Neural progenitor cell (in vitro differentiated cells): ENCODE measurements around the gene TRA2A.

ENCODE experiments used
- EZH2phosphoT487 ChIP-seq: fragments of 200-600 bp; sonication (generic); IDR thresholded peaks from 2 replicates; pipeline ENCODE4 v1.6.1; 2017; ENCODE audit warnings: antibody characterized with exemption
- TF ChIP-seq, protein P1 (sequence below): fragments of 200-600 bp; sonication (generic); IDR thresholded peaks from 2 replicates; pipeline ENCODE4 v1.5.1; 2017; ENCODE audit warnings: antibody characterized with exemption, mild to moderate bottlenecking

DNA sequence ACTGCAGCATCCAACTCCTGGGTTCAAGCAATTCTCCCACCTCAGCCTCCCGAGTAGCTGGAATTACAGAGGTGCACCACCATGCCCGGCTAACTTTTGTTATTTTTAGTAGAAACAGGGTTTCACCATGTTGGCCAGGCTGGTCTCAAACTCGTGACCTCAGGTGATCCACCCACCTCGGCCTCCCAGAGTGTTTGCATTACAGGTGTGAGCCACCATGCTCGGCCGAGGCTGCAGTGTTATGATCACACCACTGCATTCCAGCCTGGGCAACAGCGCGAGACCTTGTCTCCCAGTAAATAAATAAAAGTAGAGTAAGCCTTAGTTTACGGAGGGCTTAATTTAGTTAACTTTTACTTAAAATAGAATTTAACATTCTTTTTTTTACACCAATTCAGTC is 37.8 kb downstream of the TRA2A start:
- TF ChIP-seq, protein P1, sequence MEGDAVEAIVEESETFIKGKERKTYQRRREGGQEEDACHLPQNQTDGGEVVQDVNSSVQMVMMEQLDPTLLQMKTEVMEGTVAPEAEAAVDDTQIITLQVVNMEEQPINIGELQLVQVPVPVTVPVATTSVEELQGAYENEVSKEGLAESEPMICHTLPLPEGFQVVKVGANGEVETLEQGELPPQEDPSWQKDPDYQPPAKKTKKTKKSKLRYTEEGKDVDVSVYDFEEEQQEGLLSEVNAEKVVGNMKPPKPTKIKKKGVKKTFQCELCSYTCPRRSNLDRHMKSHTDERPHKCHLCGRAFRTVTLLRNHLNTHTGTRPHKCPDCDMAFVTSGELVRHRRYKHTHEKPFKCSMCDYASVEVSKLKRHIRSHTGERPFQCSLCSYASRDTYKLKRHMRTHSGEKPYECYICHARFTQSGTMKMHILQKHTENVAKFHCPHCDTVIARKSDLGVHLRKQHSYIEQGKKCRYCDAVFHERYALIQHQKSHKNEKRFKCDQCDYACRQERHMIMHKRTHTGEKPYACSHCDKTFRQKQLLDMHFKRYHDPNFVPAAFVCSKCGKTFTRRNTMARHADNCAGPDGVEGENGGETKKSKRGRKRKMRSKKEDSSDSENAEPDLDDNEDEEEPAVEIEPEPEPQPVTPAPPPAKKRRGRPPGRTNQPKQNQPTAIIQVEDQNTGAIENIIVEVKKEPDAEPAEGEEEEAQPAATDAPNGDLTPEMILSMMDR, result no peak
- no peak for TF ChIP-seq EZH2phosphoT487
